GM18867 (cell line): ENCODE measurements around the gene KIFBP.
A peak's percentile ranks its signal among the peaks of the same experiment; 100 is the strongest.

ENCODE experiments used
- ATAC-seq: cut with Tn5 transposase; IDR thresholded peaks from one replicate; pipeline ENCODE4 v1.9.1; 2021; ENCODE audit warnings: mild to moderate bottlenecking, moderate library complexity; ENCODE audit not compliant: unreplicated experiment

Gene KIFBP

DNA sequence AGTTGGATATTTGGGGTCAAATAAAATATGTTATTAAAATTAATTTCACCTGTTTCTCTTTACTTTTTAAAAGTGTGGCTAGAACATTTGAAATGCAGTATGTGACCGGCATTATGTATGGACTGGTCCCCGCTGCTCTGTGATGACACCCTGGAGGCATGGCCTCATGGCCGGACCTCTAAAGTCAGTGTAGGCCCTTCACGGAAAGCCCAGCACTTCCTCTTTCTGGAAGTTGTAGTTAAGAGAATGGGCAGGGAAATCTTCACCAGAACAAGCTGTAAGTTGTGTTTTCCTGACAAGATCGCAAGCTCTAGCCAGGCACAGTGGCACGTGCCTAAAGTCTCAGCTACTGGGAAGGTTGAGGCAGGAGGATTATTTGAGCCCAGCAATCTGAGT, 61.0 kb downstream of the KIFBP start:
- no peak for ATAC-seq

DNA sequence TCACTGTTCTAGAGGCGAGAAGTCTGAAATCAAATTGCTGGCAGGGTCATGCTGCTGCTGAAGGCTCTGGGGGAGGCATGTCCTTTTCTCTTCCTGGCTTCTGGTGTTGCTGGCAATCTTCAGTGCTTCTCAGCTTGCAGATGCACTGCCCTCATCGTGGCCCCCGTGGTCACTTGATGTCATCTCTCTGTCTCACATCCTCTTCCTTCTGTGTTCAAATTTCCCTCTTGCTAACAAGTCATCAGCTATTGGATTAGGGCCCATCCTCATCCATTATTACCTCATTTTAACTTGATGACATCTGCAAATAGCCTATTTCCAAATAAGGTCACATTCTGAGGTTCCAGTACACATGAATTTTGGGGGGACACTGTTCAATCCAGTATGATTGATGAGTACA, 62.7 kb downstream of the KIFBP start:
- peak; percentile 29 for ATAC-seq

DNA sequence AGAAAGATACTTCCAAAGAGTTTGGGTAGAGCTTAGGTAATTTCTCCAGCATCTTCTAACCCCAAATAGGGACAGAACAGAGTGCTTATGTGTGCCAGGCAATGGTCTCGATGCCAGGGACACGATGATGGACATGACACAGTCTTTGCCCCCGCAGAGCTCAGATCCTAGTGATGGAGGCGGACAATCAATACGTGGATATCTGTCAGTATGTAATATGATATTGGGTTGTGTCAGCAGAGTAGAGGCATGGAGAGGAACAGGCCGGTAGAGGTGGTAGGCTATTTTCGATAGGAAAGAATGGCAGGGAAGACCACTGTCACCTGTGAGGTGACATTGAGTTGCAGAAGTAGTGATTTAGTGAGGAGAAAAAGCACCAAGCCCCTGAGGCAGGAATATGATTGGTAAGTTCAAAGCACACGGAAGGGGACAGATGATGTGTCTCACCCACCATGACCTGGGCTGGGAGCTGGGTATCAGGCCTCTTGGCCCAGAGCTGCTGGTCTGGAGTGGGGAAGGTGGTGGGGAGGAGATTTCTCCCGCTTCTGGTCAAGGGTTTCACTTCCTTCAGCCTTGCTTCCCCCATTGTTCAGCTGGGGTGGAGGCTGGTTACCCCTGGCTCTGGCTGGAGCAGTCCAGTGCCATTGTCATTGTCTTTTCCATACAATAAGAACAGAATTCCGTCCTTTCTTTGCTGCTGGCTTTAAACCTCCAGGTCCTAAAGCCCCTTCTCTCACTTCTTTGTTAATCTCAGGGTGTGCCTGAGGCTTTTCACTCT, 63.3 kb downstream of the KIFBP start:
- no peak for ATAC-seq

DNA sequence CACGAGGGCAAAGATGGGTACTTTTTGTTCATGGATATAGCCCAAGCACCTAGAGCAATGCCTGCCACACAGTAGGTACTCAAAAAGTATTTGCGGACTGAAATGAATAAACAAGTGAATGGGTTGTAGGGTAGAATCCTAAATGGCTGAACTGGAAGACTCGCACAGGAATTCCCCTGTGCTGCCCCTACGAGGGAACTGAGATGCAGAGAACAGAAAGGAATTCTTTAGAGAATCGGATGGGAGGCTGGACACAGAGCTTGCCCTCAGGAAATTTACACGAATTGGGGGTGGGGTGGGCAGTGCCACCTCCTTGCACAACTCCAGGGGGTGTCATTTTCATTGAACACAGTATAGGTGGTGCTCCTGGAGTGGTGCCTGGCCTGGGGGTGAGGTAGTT, 64.1 kb downstream of the KIFBP start:
- no peak for ATAC-seq

DNA sequence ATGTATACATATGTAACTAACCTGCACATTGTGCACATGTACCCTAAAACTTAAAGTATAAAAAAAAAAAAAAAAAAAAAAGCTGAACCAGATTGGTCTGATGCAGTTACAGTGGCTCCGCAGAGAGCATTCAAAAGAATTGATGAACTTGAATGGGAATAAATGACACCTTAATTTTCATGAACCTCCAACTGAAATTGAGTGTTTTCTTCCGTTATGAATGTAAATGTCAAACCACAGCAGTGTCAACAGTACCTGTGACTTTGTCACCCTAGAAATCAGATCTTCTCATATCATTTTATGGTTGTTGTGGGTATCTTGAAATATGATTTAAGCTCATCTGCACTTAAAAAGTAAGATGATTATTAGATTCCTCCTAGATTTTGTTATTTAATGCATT, 66.6 kb downstream of the KIFBP start:
- ATAC-seq: peak; percentile 34

DNA sequence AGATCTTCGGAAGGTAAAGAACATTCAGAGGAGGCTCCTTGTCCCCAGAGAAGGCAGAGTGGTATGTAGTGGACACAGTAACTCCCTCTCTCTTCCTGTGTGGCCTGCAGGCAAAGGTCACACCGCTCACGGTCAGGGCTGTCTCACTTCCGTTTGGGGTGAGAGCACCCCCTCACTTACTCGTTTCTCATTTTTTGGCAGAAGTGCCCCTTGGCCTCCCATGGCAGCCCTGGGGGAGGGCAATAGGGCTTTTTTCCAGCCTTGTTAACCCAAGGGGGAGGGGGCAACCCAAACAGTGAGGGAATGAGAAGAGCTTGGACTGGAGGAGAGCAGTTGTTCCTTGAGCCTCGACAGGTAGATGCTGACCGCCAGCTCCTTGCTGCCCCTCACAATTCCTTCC, 67.5 kb downstream of the KIFBP start:
- peak; percentile 48 for ATAC-seq

DNA sequence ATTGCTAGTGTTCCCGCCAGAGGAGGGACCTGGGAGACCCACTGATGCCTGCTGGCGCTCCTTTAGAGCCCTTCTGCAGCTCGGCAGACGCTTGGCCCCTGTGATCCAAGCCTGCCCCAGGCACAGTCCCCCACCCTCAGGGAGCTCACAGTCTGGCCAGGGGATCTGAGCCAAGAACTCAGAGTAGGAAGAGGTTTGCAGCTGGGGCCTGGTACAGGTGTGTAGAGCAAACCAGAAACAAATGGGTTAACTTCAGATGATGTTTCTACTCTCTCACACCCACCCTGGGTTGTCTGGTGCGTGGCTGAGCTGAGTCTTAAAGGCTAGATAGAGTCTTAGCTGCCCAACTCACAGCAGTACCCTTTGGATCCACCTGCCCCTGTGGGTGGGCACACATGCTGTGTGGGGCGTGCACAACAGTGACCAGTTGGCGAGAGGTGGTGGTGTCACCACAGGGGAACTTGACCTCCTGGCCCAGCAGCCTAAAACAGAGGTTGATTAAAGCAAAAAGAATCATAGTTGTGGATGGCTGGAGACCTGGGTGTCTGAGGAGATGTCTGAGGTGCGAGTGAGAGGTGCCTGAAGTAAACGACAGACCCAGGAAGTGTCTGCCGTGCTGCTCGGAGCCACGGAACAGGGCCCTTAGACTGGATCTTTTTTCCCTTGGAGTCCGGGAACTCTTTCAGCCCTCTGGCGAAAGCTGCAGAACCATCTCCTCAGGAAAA, 68.1 kb downstream of the KIFBP start:
- no peak for ATAC-seq

DNA sequence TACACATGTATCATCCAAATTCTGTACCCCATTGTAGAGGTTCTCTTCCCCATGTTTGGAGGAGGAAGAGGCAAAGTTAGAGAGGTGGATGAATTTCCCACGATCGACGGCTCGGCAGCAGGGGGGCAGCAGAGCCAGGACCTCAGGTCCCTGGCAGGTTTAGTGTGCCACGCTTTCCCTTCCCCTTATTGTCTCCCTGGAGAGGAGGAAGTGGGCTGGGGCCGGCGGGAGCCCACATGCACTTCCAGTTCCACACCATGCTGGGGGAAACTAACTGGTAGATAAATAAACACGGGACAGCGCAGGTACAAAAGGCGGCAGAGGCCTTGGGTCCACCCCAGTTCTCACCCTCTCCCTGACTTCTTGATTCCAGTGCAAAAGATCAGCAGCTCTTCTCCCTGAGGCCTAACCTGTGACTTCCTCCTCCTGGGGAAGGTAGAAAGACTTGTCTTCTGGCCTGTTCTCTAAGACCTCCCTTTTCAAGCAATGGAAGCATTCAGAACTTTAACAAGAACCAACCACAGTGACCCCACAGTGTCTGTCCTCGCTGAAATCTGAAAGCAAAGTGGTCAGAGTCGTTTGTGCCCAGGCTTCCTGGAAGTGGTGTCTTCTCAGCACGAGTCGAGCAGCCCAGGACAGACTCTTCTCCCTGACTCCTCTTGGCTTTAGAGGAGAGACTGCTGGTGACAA, 68.8 kb downstream of the KIFBP start:
- no peak for ATAC-seq

DNA sequence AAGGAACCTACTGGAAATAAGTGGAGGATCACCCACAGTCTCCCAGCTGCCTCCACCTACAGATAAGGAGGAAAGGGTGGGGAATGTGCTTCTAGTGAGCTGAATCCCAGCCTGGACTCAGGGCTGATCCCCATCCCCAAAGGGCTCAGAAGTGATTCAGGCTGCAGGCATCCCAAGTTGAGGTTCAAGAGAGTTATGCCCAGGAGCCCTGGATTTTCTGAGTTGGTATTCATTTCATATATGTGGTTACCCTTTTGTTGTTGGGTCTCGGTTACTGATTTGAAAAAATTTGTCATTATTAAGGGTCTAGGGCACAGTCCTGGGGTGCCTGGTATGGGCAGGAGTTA, 69.3 kb downstream of the KIFBP start:
- no peak for ATAC-seq

DNA sequence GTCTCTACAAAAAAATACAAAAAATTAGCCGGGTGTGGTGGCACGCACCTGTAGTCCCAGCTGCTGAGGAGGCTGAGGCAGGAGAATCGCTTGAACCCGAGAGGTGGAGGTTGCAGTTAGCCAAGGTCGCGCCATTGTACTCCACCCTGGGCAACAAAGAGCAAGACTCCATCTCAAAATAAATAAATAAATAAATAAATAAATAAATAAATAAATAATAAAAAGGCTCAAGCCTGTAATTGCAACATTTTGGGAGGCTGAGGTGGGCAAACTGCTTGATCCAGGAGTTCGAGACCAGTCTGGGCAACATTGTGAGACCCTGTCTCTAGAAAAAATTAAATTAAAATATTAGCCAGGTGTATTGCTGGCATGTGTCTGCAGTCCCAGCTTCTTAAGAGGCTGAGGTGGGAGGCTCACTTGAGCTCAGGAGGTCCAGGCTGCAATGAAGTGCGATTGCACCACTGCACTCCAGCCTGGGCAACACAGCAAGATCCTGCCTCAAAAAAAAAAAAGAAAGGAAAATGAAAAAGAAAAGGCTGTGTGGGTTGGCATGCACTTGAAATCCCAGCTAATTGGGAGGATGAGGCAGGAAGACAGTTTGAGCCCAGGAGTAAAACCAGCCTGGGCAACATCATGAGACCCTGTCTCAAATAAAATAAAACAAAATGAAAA, 71.7 kb downstream of the KIFBP start:
- no peak for ATAC-seq

DNA sequence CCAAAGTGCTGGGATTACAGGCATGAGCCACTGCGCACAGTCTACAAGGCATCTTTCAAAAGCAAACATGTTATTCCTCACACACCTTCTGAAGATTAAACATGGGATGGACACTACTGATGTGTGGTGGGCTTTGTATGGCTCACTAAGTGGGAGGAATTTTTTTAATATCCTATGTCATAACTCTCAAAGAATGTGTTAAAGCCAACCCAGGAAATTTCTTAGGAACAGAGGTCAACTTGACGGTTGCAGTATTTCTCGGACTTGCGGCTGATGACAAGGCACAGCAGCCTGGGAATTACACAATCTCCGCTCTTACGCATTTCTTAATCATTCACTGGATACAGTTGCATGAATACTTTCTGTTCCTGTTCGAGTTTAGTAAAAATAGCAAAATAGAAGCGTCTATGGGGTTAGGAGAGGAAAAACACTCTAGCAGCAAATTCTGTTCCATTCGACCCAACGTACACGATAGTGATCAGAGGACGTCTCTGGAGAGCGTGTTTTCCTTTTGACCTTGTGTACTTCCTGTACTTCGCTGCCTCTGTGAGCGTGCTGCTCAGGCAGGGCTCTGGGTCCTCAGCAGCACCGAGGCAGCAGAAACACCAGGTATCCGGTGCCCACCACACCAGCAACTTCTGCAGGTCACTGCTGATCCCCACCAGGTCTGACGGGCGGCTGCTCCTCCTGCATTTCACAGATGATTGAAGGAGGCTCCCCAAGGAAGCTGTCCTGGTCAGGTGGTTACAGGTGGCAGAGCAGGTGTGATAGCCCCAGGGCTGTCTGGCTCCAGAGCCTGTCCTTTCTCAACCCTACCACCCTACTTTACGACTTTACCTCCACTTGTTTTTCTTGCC, 72.9 kb downstream of the KIFBP start:
- peak; percentile 58 for ATAC-seq

DNA sequence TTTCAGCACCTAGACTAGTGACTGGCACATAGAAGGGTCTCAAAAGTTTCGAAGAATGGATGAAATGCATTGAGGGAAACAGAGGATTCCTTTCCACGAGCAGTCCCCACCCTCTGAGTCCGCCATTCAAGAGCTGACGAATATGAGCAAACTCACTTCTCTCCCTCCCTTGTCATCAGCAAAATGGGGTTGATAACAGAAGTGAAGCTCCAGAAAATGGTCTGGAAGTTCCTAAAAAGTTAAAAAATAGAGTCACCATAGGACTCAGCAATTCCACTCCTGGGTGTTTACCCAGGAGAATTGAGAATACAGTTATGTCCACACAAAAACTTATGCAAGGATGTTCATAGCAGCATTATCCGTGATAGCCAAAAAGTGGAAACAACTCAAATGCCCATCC, 74.3 kb downstream of the KIFBP start:
- no peak for ATAC-seq

DNA sequence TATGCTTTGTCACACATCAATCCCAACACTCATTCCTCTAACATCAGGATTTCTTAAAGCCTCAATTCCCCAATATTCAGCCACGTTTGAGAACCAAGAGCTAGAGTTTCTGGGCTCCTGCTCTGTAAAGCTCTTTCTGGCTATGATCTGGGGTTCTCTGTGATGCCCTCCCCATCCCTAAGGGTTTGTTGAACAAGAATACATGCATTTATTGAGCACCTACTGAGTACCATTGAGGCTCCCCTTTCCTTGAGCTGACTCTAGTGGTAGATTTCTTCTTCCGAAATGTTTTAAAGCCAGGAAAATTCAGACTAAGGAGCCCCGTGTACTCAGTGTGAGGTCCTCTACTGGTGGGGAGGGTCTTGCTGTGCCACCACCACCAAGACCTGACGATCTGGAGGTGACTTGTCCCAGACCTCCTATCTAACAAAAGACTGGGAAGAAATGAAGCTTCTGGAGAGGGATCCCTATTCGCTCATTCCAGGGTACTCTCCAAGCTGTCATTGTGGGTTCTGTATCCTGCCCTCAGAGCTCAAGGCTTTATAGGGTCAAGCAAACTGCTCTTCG, 76.2 kb downstream of the KIFBP start:
- ATAC-seq: no peak

DNA sequence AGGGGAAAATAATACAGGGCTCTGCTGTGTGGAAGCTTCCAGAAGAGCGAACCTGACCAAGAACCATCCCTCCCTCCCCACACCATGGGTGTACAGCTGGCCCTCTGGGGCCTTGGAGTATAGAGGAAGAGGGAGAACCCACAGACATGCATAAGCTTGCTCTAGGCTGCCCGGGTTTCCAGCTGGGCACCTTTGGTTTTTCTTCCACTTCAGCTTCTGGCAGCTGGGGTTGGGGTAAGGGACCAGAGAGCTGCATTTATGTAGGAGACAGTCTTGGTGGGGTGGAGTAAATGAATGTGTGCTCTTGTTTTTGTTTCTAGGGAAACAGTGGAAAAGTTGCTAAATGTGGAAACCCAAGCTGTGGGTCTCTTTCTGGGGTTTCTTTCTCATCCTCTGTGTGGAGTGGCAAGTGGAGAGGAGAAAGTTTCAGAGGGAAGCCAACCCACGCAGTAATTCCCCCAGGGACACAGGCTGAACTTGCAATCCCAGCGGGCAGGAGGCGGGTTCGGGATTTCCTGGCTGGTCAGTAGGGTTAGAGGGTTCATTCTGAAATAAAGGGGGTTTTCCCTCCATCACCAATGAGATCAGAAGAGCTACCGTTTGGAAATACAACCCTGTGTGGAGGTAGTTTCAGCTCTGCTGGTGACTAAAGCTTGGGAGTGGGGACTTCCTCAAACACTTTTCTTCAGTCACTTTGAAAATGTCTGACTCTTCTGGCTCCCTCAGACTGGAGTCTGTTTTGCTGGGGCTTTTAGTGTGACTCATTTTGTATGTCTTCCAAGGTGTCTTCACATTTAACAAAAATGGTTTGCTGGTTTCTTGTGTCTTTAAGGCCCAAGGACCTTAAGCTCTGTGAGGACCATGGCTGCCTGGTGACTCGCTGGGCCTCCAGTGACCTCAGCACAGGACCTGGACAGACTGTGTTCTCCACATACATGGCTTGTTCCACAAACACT, 77.1 kb downstream of the KIFBP start:
- ATAC-seq: peak; percentile 37
